Inflammatory macrophage treated with lipopolysaccharide for 1 hour (primary cell): ENCODE measurements around the gene SLC4A8.
"Not testable (repeated sequence)": the region's sequence is repeated elsewhere in the genome, so short reads cannot be mapped to it uniquely, and the experiment has no call there.

ENCODE experiments used
- DNase-seq, 2 donors: peaks; one replicate each; pipeline ENCODE4 v3.0.0-alpha.2; 2020 to 2022

SLC4A8 gene

DNA sequence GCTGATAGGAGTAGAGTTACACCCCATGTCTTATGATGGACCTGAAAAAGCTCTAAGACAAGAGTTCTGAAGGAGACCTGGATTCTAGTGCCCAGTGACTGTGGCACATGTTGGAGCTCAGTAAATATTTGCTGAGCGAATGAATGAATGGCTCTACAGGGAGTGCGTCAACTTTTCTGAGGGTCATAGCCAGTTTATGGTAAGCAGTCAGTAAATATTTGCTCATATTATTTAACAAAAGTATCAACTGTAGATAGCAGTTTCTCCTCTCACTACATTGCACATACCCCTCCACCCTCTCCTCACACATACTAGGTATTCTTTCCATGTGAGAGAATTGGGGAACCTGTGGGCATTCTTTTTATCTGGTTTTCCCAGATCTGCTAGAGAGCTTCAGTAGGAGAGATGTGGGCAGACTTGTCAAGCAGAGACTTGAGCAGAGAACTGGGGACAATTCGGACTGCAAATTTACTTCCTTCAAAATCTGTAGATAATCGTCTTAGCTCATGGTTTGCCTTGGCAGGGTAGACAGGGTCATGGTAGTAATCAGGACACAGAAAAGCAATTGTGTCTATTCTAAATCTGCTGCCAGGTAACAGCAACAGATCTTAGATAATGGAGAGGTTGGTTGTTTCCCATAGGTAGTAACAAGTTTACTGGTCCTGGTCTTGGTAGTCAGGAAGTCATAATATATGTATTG is 5.7 kb downstream of the SLC4A8 start:
- DNase-seq, result no peak

DNA sequence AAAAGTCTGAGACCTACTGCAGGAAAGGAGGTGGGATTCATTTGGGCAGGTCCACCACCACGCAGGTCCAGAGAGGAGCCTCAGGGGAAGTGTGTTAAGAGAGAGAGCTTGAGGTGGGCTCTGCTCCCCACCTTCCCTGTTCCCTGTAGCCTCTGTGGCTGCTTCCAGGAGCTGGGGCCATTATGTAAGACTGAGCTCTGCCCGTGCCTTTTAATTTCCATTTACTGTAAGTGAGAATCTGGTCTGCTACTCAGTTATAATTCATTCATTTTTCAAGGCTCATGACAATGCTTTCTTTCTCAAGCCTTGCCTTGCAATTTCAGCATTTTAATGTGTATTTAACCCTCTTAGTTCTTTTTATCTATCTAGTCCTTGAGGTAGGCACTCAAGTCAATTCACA is 8.3 kb downstream of the SLC4A8 start:
- DNase-seq, result no peak

GRCh38 chr12:51434305-51434704 is 9.7 kb downstream of the SLC4A8 start:
- DNase-seq, result no peak

GRCh38 chr12:51437431-51437830 is 12.8 kb downstream of the SLC4A8 start:
- DNase-seq, result no peak

GRCh38 chr12:51439330-51439729 is 14.7 kb downstream of the SLC4A8 start:
- DNase-seq, result no peak

GRCh38 chr12:51441583-51441982 is 17.0 kb downstream of the SLC4A8 start:
- peak in 1 of 2 donors; percentile 43 for DNase-seq

DNA sequence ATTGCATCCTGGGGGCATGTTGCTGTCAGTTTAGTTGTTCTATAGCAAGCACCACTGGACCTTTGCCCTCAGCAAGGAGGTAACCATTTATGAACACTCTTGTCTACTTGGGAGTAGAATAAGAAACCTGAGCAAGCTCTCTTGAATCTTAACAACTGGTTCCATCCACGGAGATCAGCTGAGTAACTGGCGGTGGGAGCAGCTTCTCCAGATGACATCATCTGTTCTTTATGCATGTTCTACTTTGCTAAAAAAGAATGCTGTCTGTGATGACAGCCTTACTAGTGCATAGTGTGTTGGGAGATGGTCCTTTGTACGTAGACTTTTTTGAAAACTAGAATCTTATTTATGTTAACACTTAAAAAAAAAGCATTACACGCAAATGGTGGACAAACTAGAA is 17.7 kb downstream of the SLC4A8 start:
- DNase-seq, result peak in 1 of 2 donors; percentile 13

DNA sequence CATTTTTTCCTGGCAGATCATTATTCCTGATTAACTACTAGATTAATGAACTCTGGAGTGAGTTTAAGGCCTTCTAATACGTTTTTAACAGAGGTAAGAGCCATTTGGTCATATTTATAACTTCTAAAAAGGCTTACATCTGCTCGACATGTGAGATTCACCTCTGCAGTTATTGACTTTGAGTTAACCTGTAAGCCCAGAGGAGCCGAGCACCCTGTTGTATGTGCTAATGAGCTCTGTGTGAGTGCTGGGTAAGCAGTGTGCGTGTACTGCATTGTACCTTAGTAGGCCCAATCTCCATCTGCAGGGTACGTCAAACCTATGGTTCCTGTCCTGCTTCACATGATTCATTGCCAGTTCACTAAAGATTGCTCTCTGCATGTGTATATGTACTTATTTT is 18.9 kb downstream of the SLC4A8 start:
- DNase-seq, result no peak

DNA sequence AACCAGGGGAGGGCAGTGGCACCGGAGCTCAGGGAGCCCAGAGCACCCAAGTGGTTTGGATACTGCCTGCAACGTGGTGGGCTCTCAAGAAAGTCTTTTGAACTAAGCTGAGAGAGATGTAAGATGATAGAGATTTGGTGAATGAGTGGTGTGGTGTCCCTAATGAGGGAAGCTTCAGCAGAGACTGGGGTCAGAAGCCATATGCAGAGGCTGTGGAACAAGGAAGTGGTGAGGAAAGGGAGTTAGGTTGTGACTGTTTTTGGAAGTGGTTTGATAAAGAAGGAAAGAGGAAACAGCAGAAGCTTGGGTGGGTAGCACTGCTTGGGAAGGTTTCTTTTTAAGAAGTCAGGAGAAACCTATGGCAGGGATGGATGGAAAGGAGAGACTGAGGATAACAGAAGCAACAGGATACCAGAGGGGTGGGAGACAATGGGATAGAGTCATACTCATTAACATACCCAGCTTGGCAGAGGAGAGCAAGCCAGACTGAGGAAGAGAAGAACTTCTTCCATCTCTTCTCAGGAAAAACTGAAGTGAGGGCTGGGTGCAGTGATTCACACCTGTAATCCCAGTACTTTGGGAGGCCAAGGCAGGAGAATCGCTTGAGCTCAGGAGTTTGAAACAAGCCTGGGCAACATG is 24.1 kb downstream of the SLC4A8 start:
- DNase-seq, result peak; percentile 17 to 24

- DNase-seq, result peak; percentile 15 to 20
Measured at GRCh38 chr12:51449580-51450246, 25.1 kb downstream of the SLC4A8 start.

GRCh38 chr12:51450333-51450732 is 25.7 kb downstream of the SLC4A8 start:
- DNase-seq, result no peak

DNA sequence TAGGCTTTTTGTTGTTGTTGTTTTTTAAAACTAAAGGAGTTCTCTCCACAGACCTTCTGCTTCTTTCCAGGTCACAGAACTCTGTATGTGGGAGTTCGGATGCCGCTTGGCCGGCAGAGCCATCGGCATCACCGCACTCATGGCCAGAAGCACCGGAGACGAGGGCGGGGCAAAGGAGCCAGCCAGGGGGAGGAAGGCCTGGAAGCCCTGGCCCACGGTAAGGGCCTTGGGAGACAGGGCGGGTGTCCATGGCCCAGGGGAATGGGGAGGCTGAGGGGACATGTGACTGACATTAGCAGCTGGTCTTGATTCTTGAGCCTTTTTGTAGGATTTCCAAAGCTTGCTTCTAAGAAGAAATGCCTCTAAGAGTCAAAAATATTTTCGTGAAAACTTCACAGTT is 26.2 kb downstream of the SLC4A8 start:
- DNase-seq, result no peak

- DNase-seq, result not testable (repeated sequence)
Measured at GRCh38 chr12:51454016-51454415, 29.4 kb downstream of the SLC4A8 start.

DNA sequence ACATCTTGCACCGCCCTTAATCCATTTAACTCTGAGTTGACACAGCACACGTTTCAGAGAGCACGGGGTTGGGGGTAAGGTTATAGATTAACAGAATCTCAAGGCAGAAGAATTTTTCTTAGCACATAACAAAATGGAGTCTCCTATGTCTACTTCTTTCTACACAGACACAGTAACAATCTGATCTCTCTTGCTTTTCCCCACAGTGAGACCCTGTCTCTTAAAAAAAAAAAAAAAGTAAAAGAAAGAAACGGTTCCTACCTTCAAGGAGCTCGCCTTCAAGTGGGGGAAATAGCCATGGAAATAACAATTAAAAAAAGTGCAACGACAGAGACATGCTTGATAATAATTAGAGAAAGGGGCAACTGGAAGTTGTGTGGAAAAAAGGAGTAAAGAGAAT is 30.4 kb downstream of the SLC4A8 start:
- DNase-seq, result not testable (repeated sequence)

- no peak for DNase-seq
Measured at GRCh38 chr12:51458635-51459034, 34.0 kb downstream of the SLC4A8 start.

DNA sequence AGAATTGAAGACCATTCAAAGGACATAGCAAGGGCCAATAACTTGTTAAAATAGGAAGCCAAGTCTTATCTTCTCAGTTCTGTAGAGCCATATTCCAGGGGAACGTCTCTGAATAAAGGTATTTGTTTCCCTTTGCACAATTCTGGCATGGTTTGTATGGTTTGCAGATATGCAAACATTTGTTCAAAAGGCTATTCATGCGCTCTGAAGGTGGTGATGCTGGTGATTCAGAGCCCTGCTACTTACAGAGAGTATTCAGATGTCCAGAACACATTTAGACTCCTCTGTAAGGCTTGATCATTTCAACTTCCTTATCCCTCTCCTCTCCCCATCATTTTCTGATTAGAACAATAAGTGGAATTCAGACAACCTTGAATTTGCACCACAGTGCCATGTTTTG is 35.9 kb downstream of the SLC4A8 start:
- no peak for DNase-seq

GRCh38 chr12:51465491-51465890 is 40.9 kb downstream of the SLC4A8 start:
- peak; percentile 42 to 66 for DNase-seq

DNA sequence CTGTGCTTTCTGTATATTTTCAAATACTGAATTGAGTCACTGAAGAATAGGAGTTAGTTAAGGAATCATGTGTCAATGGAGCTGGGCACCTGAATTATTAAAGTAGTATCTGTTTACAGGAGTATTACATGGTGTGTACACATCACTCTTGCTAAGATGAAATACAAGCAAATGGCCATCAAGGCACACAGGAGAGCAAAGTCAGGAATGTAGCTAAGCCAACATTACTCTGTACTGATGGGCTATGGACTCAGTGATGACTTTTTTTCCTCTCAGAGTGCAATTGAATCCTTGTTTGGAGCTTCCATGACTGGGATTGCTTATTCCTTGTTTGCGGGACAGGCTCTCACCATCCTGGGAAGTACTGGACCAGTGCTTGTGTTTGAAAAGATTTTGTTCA is 45.5 kb downstream of the SLC4A8 start:
- no peak for DNase-seq

GRCh38 chr12:51471111-51471864 is 46.7 kb downstream of the SLC4A8 start:
- no peak for DNase-seq

- no peak for DNase-seq
Measured at GRCh38 chr12:51472984-51473383, 48.4 kb downstream of the SLC4A8 start.

- DNase-seq, result no peak
Measured at GRCh38 chr12:51473947-51474346, 49.3 kb downstream of the SLC4A8 start.

DNA sequence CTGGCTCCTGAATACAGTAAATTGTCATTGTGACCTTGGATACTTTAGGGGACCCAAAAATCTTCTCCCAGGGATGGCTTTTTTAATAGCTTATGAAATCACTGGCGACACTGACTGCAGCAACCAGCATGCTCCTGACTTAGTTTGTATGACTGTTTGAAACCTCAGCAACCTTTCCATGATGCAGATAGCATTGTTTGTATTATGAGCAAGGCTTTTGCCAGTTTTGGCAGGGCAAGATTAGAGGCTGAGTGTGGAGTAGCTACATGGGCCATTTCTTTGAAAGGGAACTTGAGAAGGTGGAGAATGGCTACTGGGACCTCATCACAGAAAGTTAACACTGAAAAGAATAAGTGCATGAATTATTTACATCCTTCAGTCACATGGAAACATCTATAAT is 50.9 kb downstream of the SLC4A8 start:
- no peak for DNase-seq

DNA sequence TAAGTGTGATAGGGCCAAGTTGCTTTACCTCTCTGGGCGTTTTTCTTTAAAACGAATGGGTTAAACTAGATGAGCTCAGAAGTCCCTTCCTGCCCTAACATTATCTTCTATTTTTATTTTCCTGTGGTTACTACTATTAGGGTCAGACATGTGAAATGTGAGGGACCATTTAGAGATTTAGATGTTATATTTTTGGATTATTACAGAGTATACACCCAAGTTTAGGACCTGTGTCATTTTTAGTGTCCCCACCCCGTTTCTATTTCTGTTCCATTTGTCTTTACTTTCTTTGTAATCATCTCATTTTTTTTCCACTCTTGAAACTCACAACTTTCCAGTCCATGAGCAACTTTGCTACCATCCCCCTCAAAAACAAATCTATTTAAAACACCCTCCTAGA is 56.3 kb downstream of the SLC4A8 start:
- DNase-seq, result no peak
